Keratinocyte (primary cell): ENCODE results near the gene MRPL49. TPM values are rescaled to one million over a fixed set of nuclear protein-coding genes. Genes with fewer than 3 reads are reported as not detected.

Source experiments
- DNase-seq: peaks from one replicate; pipeline ENCODE4 v3.0.0-alpha.2; 2011; ENCODE audit warnings: low read depth, missing footprints, low spot score
- FAIRE-seq: peaks from 2 replicates; lab custom pipeline; 2011; peaks lifted over from hg19 to GRCh38; lab: Jason Lieb, UNC
- H2AFZ ChIP-seq: 2 replicates; pipeline ENCODE4 v1.6.0; 2012; ENCODE audit warnings: low read length, control low read depth, inconsistent platforms; ENCODE audit not compliant: control insufficient read depth
- H3K27ac ChIP-seq: 2 replicates; pipeline ENCODE4 v1.5.1; 2011; ENCODE audit warnings: low read length; ENCODE audit not compliant: control insufficient read depth, insufficient read depth
- H3K27me3 ChIP-seq: 3 replicates; pipeline ENCODE4 v1.6.0; 2011; ENCODE audit warnings: low read length; ENCODE audit not compliant: control insufficient read depth, insufficient read depth; ENCODE audit errors: extremely low read depth
- H3K36me3 ChIP-seq, 2 experiments: 2 replicates in 1 of 2; 3 replicates in 1 of 2; pipeline ENCODE4 v1.5.1; 2011; ENCODE audit warnings: low read length in 2 of 2, mild to moderate bottlenecking in 1 of 2; ENCODE audit not compliant: control insufficient read depth in 2 of 2, insufficient read depth in 2 of 2; ENCODE audit errors: extremely low read depth in 1 of 2
- H3K4me1 ChIP-seq: 3 replicates; pipeline ENCODE4 v1.5.1; 2011; ENCODE audit warnings: low read length; ENCODE audit not compliant: control insufficient read depth, insufficient read depth; ENCODE audit errors: extremely low read depth
- H3K4me2 ChIP-seq: 3 replicates; pipeline ENCODE4 v1.6.0; 2011; ENCODE audit warnings: low read depth, low read length; ENCODE audit not compliant: control insufficient read depth, insufficient read depth; ENCODE audit errors: extremely low read depth
- H3K4me3 ChIP-seq, 3 experiments: fragments of 200-600 bp in 1 of 3; sonication (generic) in 1 of 3; 2 replicates in 2 of 3; 3 replicates in 1 of 3; pipeline ENCODE4 v1.5.1; 2011 to 2016; ENCODE audit warnings: low read length in 3 of 3, mild to moderate bottlenecking in 3 of 3, control low read depth in 2 of 3, inconsistent platforms in 1 of 3, low read depth in 1 of 3, mixed read lengths in 1 of 3, mixed run types in 1 of 3, moderate library complexity in 1 of 3; ENCODE audit not compliant: control insufficient read depth in 2 of 3, insufficient read depth in 2 of 3; ENCODE audit errors: extremely low read depth in 1 of 3
- H3K79me2 ChIP-seq: 2 replicates; pipeline ENCODE4 v1.6.0; 2012; ENCODE audit warnings: low read length; ENCODE audit not compliant: control insufficient read depth, insufficient read depth
- H3K9ac ChIP-seq: 3 replicates; pipeline ENCODE4 v1.6.0; 2011; ENCODE audit warnings: low read length; ENCODE audit not compliant: control insufficient read depth, insufficient read depth; ENCODE audit errors: extremely low read depth
- H3K9me1 ChIP-seq: 3 replicates; pipeline ENCODE4 v1.6.0; 2011; ENCODE audit warnings: low read length; ENCODE audit not compliant: control insufficient read depth, insufficient read depth; ENCODE audit errors: extremely low read depth
- H3K9me3 ChIP-seq: 2 replicates; pipeline ENCODE4 v1.5.1; 2012; ENCODE audit warnings: low read depth, low read length; ENCODE audit not compliant: control insufficient read depth
- H4K20me1 ChIP-seq: 3 replicates; pipeline ENCODE4 v1.6.0; 2011; ENCODE audit warnings: low read length; ENCODE audit not compliant: control insufficient read depth, insufficient read depth; ENCODE audit errors: extremely low read depth
- CTCF ChIP-seq, 3 experiments: IDR thresholded peaks in 1 of 3; conservative IDR thresholded peaks in 1 of 3; optimal IDR thresholded peaks in 1 of 3; 2 replicates in 2 of 3; 3 replicates in 1 of 3; pipeline versions ENCODE3 to v1.5.1; 2011; ENCODE audit warnings: low read length in 3 of 3, mild to moderate bottlenecking in 3 of 3, moderate library complexity in 2 of 3, control low read depth in 1 of 3, inconsistent platforms in 1 of 3; ENCODE audit not compliant: insufficient read depth in 2 of 3; ENCODE audit errors: extremely low read depth in 1 of 3
- EZH2 ChIP-seq: IDR thresholded peaks from one replicate; pipeline ENCODE4 v1.6.1; 2012; ENCODE audit warnings: inconsistent platforms, mild to moderate bottlenecking, low read length, moderate library complexity
- dilution Hi-C: fragments of 300-500 bp; cut with MboI; formaldehyde crosslinking; loops from one replicate; pipeline ENCODE4 v1.7.0; 2020; ENCODE audit warnings: low sequenced_read_pairs; ENCODE audit not compliant: extremely low pct_ligation_motif_present
- polyA plus RNA-seq, 5 experiments: library from polyadenylated mRNA; depleted of rRNA in 3 of 5; stranded (reverse) in 3 of 5; stranded (forward) in 1 of 5; unstranded in 1 of 5; fragments of >200 nt; gene quantifications; 1 replicate in 1 of 5; 2 replicates in 3 of 5; 3 replicates in 1 of 5; pipeline versions ENCODE4 v1.2.1 to v1.2.3, GENCODE V29; 2011 to 2012; ENCODE audit warnings: missing spikeins in 2 of 5, low read depth in 1 of 5, low replicate concordance in 1 of 5

Gene MRPL49
- polyA plus RNA-seq, 1 donor (not counting 4 experiments of a cell fraction or from before 2014, with no cell fraction given), result 49.6 TPM

GRCh38 chr11:65132238-65132987 lies 10.3 kb downstream of the MRPL49 start:
- Histone ChIP-seq H3K4me1 (peaks cover 20% of the 10 kb centered on the region), H4K20me1 (peaks cover 8% of the 10 kb centered on the region), H3K27ac (no peak overlapping the region), H3K9ac (no peak overlapping the region), H3K9me3 (no peaks in the 10 kb centered on the region), H3K4me3 (no peak overlapping the region), H3K27me3 (no peaks in the 10 kb centered on the region), H3K9me1 (no peaks in the 10 kb centered on the region), H3K79me2 (peaks cover 32% of the 10 kb centered on the region), H3K4me2 (peak overlapping the region; percentile 99), H2AFZ (no peak overlapping the region), H3K36me3 (peaks cover 36 to 41% of the 10 kb centered on the region in 2 experiments)
- no peak for DNase-seq
- dilution Hi-C loops, result no loop called here
- FAIRE-seq, result no peak
- TF ChIP-seq EZH2 (no peak), CTCF (optimal IDR thresholded peaks at IDR 0.05 in 1 of 3, IDR thresholded peaks at IDR 0.05 in 1 of 3, conservative IDR thresholded peaks at IDR 0.05 in 1 of 3; ENCODE audit: extremely low read depth in 1 of 3, insufficient read depth in 2 of 3, low read length in 3 of 3) (no peak)

- dilution Hi-C loops, result no loop called here
- Histone ChIP-seq H3K4me1 (peaks cover 20% of the 10 kb centered on the region), H2AFZ (no peak overlapping the region), H3K9me1 (no peaks in the 10 kb centered on the region), H3K4me2 (peak overlapping the region; percentile 99), H3K79me2 (peaks cover 32% of the 10 kb centered on the region), H3K9ac (peak overlapping the region; percentile 100), H4K20me1 (peaks cover 8% of the 10 kb centered on the region), H3K27ac (peak overlapping the region; percentile 100), H3K27me3 (no peaks in the 10 kb centered on the region), H3K4me3 (peak overlapping the region; percentile 82 to 97 (median 90)), H3K36me3 (peaks cover 32 to 41% of the 10 kb centered on the region in 2 experiments), H3K9me3 (no peaks in the 10 kb centered on the region)
- peak; percentile 58 for FAIRE-seq
- peak; percentile 48 for DNase-seq
- TF ChIP-seq EZH2, result no peak
- no peak for TF ChIP-seq CTCF (optimal IDR thresholded peaks at IDR 0.05 in 1 of 3, IDR thresholded peaks at IDR 0.05 in 1 of 3, conservative IDR thresholded peaks at IDR 0.05 in 1 of 3; ENCODE audit: extremely low read depth in 1 of 3, insufficient read depth in 2 of 3, low read length in 3 of 3)
These were observed 11.0 kb downstream of the MRPL49 start for GRCh38 chr11:65132988-65133700.
